GM18502 (cell line): ENCODE data around the gene PCYT2.

Experiments used
- ATAC-seq: cut with Tn5 transposase; IDR thresholded peaks from one replicate; pipeline ENCODE4 v1.9.1; 2021; ENCODE audit warnings: mild to moderate bottlenecking; ENCODE audit not compliant: unreplicated experiment, poor library complexity

PCYT2 gene

DNA sequence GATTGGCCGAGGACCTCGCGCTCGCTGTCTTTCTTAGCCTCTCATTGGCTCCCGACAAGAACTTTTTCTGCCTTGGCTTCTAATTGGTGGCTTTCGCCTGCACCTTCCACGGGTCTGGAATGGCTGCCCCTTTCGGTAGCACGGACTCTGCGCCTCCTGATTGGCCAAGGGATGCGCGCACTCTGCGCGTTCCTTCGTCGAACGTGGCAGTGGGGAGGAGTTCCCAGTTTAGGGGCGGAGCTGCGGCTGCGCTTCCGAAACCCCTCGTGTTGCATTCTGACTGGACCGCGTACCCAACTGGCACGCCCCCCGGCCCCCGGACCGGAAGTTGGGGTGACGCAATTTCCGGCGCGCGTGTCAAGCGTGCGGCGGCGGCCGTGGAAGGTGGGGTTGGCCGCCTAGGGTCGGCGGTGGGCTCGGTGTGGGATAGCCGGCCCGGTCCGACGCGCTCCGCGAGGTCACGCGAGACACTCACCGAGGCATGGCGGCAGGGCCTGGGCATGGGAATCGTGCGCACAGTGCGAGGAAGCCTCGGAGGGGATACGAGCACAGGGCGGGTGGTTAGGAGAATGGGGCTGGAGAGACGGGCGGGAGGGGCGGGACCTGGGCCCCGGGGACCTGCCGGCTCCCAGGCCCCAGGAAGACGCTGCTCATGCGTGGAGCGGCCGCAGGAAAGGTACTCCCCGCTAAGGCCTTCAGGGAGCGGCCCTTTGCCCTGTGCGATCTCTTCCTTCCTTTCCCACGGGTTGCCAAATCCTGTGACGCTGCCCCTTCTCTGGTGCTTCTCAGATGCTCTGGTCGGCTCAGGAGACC, 50.2 kb downstream of the PCYT2 start:
- ATAC-seq = peak; percentile 78

GRCh38 chr17:81859906-81860755, 51.1 kb downstream of the PCYT2 start, which contains the start of gene P4HB:
Gene P4HB (minus strand): TSS chr17:81860535. CDS start chr17:81860471, 64 bp downstream.
- ATAC-seq = no peak

- no peak for ATAC-seq
Measured at GRCh38 chr17:81858967-81859905, 52.0 kb downstream of the PCYT2 start.

DNA sequence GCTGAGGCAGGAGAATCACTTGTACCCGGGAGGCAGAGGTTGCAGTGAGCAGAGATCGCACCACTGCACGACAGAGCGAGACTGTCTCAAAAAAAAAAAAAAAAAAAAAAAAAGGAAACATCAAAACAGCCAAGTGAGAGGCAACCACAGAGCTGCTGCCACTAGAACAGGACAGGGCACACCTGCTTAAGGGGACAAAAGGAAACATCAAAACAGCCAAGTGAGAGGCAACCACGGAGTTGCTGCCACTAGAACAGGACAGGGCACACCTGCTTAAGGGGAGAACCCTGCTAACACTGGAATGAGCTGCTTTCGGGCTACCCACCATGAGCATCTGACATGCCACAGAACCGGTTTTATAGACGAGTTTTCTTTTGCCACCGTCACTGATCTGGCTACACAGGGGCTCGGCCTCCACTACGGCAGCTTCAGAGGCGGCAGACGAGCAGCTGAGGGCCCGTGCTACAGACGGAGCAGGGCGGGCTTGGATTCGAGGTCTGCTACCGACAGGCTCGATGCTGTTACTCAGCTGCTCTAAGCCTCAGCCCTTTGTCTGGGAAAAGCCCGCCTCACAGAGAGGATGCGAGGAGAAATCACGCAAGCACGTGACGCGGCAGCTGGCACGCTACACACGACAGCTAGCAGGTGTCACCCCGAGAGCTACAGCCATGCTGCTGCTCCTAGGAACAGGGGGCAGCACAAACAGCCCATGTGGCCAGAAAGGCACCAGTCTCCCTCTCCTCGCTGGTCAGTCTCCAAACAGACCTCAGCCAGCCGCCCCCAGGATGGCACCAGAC, 52.8 kb downstream of the PCYT2 start:
- no peak for ATAC-seq

GRCh38 chr17:81854974-81855774, 56.0 kb downstream of the PCYT2 start:
- ATAC-seq = no peak

- no peak for ATAC-seq
Measured at GRCh38 chr17:81852237-81852636, 59.0 kb downstream of the PCYT2 start.

- ATAC-seq = no peak
Measured at GRCh38 chr17:81851423-81851822, 59.8 kb downstream of the PCYT2 start.
